GM12801 (cell line): ENCODE results near the gene PFKFB2.

ENCODE experiments used
- TF ChIP-seq, protein P1 (sequence below): IDR thresholded peaks from one replicate; pipeline ENCODE4 v1.5.1; 2011; ENCODE audit warnings: control low read depth; ENCODE audit not compliant: insufficient read length; ENCODE audit errors: extremely low read depth

The PFKFB2 gene

DNA sequence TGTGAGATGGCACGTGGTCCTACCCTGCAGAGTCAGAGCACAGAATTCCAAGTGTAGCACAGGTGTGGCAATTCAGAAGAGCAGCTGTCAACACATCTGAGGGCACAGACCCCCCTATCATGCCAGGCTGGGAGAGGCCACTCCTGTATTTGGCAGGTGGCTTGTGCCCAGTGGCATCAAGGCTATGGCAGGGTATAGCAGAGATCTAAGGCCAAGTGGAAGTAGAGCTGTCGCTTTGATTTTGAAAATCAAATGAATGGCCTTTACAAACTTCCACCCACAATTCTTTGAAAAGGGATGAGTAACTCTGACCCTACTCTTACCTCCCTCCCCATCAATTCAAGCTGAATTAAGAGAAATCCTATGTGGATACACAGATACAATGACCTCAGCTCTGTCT is 33.9 kb upstream of the PFKFB2 start:
- TF ChIP-seq, protein P1, sequence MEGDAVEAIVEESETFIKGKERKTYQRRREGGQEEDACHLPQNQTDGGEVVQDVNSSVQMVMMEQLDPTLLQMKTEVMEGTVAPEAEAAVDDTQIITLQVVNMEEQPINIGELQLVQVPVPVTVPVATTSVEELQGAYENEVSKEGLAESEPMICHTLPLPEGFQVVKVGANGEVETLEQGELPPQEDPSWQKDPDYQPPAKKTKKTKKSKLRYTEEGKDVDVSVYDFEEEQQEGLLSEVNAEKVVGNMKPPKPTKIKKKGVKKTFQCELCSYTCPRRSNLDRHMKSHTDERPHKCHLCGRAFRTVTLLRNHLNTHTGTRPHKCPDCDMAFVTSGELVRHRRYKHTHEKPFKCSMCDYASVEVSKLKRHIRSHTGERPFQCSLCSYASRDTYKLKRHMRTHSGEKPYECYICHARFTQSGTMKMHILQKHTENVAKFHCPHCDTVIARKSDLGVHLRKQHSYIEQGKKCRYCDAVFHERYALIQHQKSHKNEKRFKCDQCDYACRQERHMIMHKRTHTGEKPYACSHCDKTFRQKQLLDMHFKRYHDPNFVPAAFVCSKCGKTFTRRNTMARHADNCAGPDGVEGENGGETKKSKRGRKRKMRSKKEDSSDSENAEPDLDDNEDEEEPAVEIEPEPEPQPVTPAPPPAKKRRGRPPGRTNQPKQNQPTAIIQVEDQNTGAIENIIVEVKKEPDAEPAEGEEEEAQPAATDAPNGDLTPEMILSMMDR: no peak

GRCh38 chr1:207019661-207020060 is 33.4 kb upstream of the PFKFB2 start:
- TF ChIP-seq, protein P1: no peak

GRCh38 chr1:207020065-207020708 is 32.9 kb upstream of the PFKFB2 start:
- TF ChIP-seq, protein P1: no peak

GRCh38 chr1:207020709-207021107 is 32.4 kb upstream of the PFKFB2 start:
- TF ChIP-seq, protein P1: no peak

GRCh38 chr1:207021139-207021861 is 31.8 kb upstream of the PFKFB2 start:
- TF ChIP-seq, protein P1: no peak

DNA sequence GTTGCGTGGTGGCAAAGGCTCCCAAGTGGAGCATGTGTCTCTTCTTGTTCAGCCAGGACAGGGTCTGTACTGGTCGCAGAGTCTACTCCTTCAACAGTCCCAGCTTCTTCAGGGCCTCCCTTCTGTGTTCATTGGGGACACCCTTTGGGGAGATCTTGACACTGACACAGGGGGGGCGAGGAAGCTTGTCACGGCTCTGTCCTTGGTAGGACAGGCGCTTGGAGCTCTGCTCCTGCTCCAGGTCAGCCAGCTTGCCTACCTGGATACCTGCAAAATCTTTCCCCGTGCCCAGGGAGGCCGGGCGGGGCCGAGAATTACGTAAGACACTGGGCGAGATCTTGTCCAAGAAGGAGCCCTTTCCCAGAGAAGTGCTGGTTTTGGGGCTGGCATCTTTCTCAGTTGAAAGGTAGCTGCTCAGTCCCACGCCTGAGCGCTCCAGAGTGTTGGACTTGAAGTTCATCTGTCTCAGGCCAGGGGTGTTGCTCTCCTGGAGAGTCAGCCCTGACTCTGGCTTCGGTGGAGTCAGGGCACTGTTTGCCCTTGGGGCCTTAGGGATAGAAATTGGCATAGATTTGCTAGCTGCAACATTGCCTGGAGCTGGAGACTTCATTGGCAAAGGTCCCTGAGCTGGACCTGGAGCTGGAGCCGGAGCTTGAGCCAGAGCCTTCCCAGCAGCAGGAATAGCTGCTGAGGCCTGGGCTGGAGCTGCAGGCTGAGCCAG is 31.0 kb upstream of the PFKFB2 start:
- TF ChIP-seq, protein P1: no peak

DNA sequence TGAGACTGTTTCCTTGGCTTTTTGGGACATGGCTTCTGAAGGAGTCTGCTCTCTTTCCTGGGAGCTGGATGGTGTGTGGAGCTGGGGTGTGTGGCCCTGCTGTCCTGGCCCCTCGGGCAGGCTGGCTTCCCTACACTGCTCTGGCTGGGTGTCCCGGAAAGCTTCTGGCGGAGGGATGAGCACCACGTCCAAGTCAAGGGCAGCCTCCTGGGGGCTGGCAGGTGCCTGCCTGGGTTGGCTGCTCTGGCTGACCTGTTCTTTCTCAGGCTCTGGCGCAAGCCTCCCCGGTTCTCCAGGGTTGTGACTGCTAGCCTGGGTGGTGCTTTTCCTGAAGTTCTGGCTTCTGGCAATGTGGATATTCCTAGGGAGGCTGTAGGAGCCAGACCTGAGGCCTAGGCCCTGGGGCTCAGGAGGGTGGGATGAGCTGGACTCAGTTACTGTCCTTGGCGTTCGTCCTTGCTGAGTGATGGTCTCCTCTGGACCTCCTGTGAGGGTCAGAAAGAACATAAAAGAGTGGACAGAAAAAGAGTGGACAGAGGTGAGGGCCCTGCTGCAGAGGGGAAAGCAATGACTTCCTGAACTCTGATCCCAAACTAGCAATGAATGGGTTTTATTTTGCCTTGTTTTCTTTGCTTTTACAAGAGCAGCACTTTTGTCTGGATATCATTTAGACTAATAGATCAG is 29.9 kb upstream of the PFKFB2 start:
- TF ChIP-seq, protein P1: no peak
